Hepatocyte (in vitro differentiated cells): Measurements from ENCODE around the gene ARHGAP18. TPM values are rescaled to one million over a fixed set of nuclear protein-coding genes. Genes with fewer than 3 reads are reported as not detected.
A peak's percentile ranks its signal among the peaks of the same experiment; 100 is the strongest.

ENCODE experiments used
- DNase-seq: peaks from one replicate; pipeline ENCODE4 v3.0.0-alpha.2; 2016; ENCODE audit warnings: low spot score
- H2AFZ ChIP-seq: fragments of 200-600 bp; sonication (generic); 2 replicates; pipeline ENCODE4 v1.6.0; 2016; ENCODE audit warnings: antibody characterized with exemption, mild to moderate bottlenecking
- H3K27ac ChIP-seq: fragments of 200-600 bp; sonication (generic); 2 replicates; pipeline ENCODE4 v1.5.1; 2016; ENCODE audit warnings: mild to moderate bottlenecking
- H3K27me3 ChIP-seq: fragments of 200-600 bp; sonication (generic); 2 replicates; pipeline ENCODE4 v1.6.1; 2016
- H3K36me3 ChIP-seq: fragments of 200-600 bp; sonication (generic); replicated peaks from 2 replicates; pipeline ENCODE4 v1.5.1; 2016; ENCODE audit warnings: low read depth; ENCODE audit not compliant: insufficient read depth
- H3K4me1 ChIP-seq: fragments of 200-600 bp; sonication (generic); 2 replicates; pipeline ENCODE4 v1.5.1; 2016; ENCODE audit warnings: mild to moderate bottlenecking, moderate library complexity; ENCODE audit not compliant: insufficient read depth
- H3K4me2 ChIP-seq: fragments of 200-600 bp; sonication (generic); 2 replicates; pipeline ENCODE4 v1.6.0; 2016
- H3K4me3 ChIP-seq: fragments of 200-600 bp; sonication (generic); 2 replicates; pipeline ENCODE4 v1.5.1; 2016; ENCODE audit warnings: mild to moderate bottlenecking
- H3K79me2 ChIP-seq: fragments of 200-600 bp; sonication (generic); 2 replicates; pipeline ENCODE4 v1.6.0; 2017; ENCODE audit warnings: mild to moderate bottlenecking
- H3K9me2 ChIP-seq: fragments of 200-600 bp; sonication (generic); replicated peaks from 2 replicates; pipeline ENCODE4 v1.6.0; 2017; ENCODE audit warnings: mild to moderate bottlenecking; ENCODE audit not compliant: insufficient read depth
- H3K9me3 ChIP-seq: fragments of 200-600 bp; sonication (generic); 2 replicates; pipeline ENCODE4 v1.5.1; 2016; ENCODE audit warnings: low read depth, mild to moderate bottlenecking
- H4K20me1 ChIP-seq: fragments of 200-600 bp; sonication (generic); 2 replicates; pipeline ENCODE4 v1.6.0; 2016; ENCODE audit warnings: mild to moderate bottlenecking; ENCODE audit not compliant: insufficient read depth, poor library complexity, severe bottlenecking
- CTCF ChIP-seq: fragments of 200-600 bp; sonication (generic); IDR thresholded peaks from 2 replicates; pipeline ENCODE4 v1.5.1; 2016; ENCODE audit warnings: antibody characterized with exemption, mild to moderate bottlenecking; ENCODE audit not compliant: poor library complexity
- EZH2 ChIP-seq: fragments of 200-600 bp; sonication (generic); IDR thresholded peaks from 2 replicates; pipeline ENCODE4 v1.6.1; 2016; ENCODE audit warnings: antibody characterized with exemption, mild to moderate bottlenecking, borderline replicate concordance
- EZH2phosphoT487 ChIP-seq: fragments of 200-600 bp; sonication (generic); IDR thresholded peaks from one replicate; pipeline ENCODE4 v1.6.1; 2018; ENCODE audit warnings: antibody characterized with exemption, mild to moderate bottlenecking, low read depth, moderate library complexity; ENCODE audit not compliant: unreplicated experiment, severe bottlenecking
- WGBS: methylation state at CpG from one replicate; pipeline ENCODE4 v1.1.6; 2016; ENCODE audit warnings: low lambda C conversion rate; ENCODE audit errors: missing lambda C conversion rate; 5-methylcytosine and 5-hydroxymethylcytosine counted together
- polyA plus RNA-seq: library from polyadenylated mRNA; unstranded; fragments of >200 nt; fragmentation: Nextera tagmentation; extraction: Ambion mirVana; gene quantifications from 2 replicates; pipeline ENCODE4 v1.2.1, GENCODE V29; 2016
- total RNA-seq: library from RNA; depleted of rRNA; stranded (reverse); fragments of >200 nt; gene quantifications from 2 replicates; pipeline ENCODE4 v1.2.3, GENCODE V29; 2014

ARHGAP18 gene
- total and polyA plus RNA-seq, 2 experiments from 2014 or later = 14.7 to 34.8 TPM

- H3K27ac ChIP-seq = peak overlapping the region; percentile 9
Measured at GRCh38 chr6:129695373-129696027, 14.5 kb downstream of the ARHGAP18 start.

GRCh38 chr6:129694036-129694435, 15.9 kb downstream of the ARHGAP18 start:
- no peak for TF ChIP-seq EZH2phosphoT487
- TF ChIP-seq CTCF = no peak
- no peak for TF ChIP-seq EZH2
- no peak overlapping the region for H3K27ac ChIP-seq

More at GRCh38 chr6:129695373-129696027, 14.5 kb downstream of the ARHGAP18 start:
- no peaks in the 10 kb centered on the region for H3K27me3 ChIP-seq
- no peaks in the 10 kb centered on the region for H3K36me3 ChIP-seq
- peaks cover 13% of the 10 kb centered on the region for H3K4me1 ChIP-seq
- no peaks in the 10 kb centered on the region for H3K9me2 ChIP-seq
- no peaks in the 10 kb centered on the region for H3K9me3 ChIP-seq
- H2AFZ ChIP-seq = no peak overlapping the region
- no peak for TF ChIP-seq EZH2
- no peak for TF ChIP-seq EZH2phosphoT487
- DNase-seq = no peak
- WGBS = 45% methylated on average over 3 of the region's 3 CpGs
- H4K20me1 ChIP-seq = no peaks in the 10 kb centered on the region
- no peak overlapping the region for H3K4me3 ChIP-seq
- peak overlapping the region; percentile 43 for H3K4me2 ChIP-seq
- peaks cover 90% of the 10 kb centered on the region for H3K79me2 ChIP-seq

GRCh38 chr6:129692467-129692866, 17.5 kb downstream of the ARHGAP18 start:
- 91% methylated on average over 2 of the region's 2 CpGs for WGBS
- no peak overlapping the region for H2AFZ ChIP-seq
- H3K4me3 ChIP-seq = no peak overlapping the region
- H3K79me2 ChIP-seq = peaks cover 86% of the 10 kb centered on the region
- H3K9me3 ChIP-seq = no peaks in the 10 kb centered on the region
- H3K36me3 ChIP-seq = no peaks in the 10 kb centered on the region
- no peak overlapping the region for H3K4me2 ChIP-seq
- H3K27me3 ChIP-seq = no peaks in the 10 kb centered on the region
- H4K20me1 ChIP-seq = no peaks in the 10 kb centered on the region
- TF ChIP-seq EZH2phosphoT487 (no peak), EZH2 (no peak), CTCF (no peak)
- H3K27ac ChIP-seq = no peak overlapping the region
- no peak for DNase-seq
- no peaks in the 10 kb centered on the region for H3K9me2 ChIP-seq
- H3K4me1 ChIP-seq = peaks cover 13% of the 10 kb centered on the region

More at GRCh38 chr6:129694036-129694435, 15.9 kb downstream of the ARHGAP18 start:
- Histone ChIP-seq H3K9me2 (no peaks in the 10 kb centered on the region), H2AFZ (no peak overlapping the region), H3K4me3 (no peak overlapping the region), H3K27me3 (no peaks in the 10 kb centered on the region), H3K79me2 (peaks cover 90% of the 10 kb centered on the region), H3K36me3 (no peaks in the 10 kb centered on the region), H3K9me3 (no peaks in the 10 kb centered on the region), H3K4me1 (peaks cover 13% of the 10 kb centered on the region), H3K4me2 (no peak overlapping the region), H4K20me1 (no peaks in the 10 kb centered on the region)
- DNase-seq = no peak
- 49% methylated on average over 2 of the region's 2 CpGs for WGBS

- DNase-seq = no peak
- no peaks in the 10 kb centered on the region for H3K36me3 ChIP-seq
- H3K27ac ChIP-seq = no peak overlapping the region
- no peak for TF ChIP-seq EZH2phosphoT487
- no peak for TF ChIP-seq EZH2
- no peak for TF ChIP-seq CTCF
- H3K4me2 ChIP-seq = no peak overlapping the region
- H3K9me3 ChIP-seq = no peaks in the 10 kb centered on the region
- H3K79me2 ChIP-seq = peaks cover 84% of the 10 kb centered on the region
- H4K20me1 ChIP-seq = no peaks in the 10 kb centered on the region
- no peak overlapping the region for H3K4me3 ChIP-seq
- H3K9me2 ChIP-seq = no peaks in the 10 kb centered on the region
- H3K4me1 ChIP-seq = peaks cover 13% of the 10 kb centered on the region
- 85% methylated on average over 1 of the region's 1 CpG for WGBS
- H2AFZ ChIP-seq = no peak overlapping the region
- no peaks in the 10 kb centered on the region for H3K27me3 ChIP-seq
Measured at GRCh38 chr6:129691709-129692108, 18.3 kb downstream of the ARHGAP18 start.
